Measurements from ENCODE around the gene EXOC3L4.

EXOC3L4 gene

DNA sequence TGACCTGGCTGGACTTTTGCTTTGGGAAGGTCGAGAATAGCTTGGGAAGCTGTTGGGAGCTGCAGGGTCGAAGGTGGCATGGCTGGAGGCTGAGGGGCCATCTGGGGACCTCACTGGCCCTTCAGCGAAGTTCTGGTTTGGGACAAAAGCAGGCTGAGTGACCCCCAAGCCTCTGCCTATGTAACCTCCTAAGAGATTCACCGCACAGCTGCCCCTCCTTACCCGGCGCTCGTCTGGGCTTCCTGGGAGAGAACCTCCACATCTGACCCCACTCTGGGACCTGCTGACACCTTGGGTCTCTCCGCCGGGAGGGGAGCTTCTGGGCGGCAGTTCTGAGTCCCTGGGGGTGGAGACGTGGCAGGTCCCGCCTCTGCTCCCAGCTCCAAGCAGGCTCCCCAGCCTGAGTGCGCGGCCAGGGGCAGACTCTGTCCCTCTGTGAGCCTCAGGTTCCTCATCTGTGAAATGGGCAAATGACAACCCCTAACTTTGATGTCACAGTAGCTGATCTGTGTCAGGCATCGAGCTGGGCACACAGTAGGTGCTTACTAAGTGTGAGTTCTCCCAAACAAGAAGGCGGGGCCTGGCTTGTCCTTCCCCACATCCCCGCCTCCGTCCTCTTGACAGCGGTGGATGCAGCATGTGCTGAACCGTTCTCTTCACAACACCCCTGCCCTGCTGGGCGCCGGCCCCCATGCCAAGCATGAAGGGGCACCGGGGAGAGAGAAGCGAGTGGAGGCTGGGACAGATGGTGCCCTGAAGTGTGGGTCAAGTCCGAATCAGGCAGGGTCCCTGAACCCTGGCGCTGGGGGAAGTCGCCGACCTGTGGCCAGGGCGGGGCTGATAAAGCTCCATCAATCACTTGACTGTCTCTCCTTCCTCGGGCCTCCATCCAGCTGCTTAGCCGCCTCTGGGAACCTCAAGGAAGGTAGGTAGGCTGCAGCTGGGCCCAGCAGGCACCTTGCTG is 3.8 kb downstream of the EXOC3L4 start:
- no peaks in the 10 kb centered on the region for H3K9me3 ChIP-seq (ENCODE audit: control insufficient read depth, insufficient read depth, low read depth, low read length)
- H3K4me3 ChIP-seq (ENCODE audit: low read depth, low read length) = no peak overlapping the region
- POLR2A ChIA-PET = interaction anchor here (0.6 kb wide), 1 partner anchor 66 kb away, joined by 3 read pairs; no protein-coding TSS in a partner anchor
- 0 out of 2 replicates have a peak, but pooled peaks cover 2% of the 10 kb centered on the region for H3K4me1 ChIP-seq (ENCODE audit: control insufficient read depth, insufficient read depth, low read length)
- H3K36me3 ChIP-seq (ENCODE audit: control insufficient read depth in 2 of 2, insufficient read depth in 1 of 2, low read length in 2 of 2) = no peaks in the 10 kb centered on the region
- TF ChIP-seq, protein P1, sequence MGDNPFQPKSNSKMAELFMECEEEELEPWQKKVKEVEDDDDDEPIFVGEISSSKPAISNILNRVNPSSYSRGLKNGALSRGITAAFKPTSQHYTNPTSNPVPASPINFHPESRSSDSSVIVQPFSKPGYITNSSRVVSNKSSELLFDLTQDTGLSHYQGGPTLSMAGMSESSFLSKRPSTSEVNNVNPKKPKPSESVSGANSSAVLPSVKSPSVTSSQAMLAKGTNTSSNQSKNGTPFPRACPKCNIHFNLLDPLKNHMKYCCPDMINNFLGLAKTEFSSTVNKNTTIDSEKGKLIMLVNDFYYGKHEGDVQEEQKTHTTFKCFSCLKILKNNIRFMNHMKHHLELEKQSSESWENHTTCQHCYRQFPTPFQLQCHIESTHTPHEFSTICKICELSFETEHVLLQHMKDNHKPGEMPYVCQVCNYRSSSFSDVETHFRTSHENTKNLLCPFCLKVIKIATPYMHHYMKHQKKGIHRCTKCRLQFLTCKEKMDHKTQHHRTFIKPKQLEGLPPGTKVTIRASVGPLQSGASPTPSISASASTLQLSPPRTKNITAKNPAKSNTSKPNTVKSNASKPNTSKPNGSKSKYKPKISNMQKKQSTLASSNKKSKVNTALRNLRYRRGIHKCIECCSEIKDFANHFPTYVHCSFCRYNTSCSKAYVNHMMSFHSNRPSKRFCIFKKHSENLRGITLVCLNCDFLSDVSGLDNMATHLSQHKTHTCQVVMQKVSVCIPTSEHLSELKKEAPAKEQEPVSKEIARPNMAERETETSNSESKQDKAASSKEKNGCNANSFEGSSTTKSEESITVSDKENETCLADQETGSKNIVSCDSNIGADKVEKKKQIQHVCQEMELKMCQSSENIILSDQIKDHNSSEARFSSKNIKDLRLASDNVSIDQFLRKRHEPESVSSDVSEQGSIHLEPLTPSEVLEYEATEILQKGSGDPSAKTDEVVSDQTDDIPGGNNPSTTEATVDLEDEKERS (tag by site-specific recombination; IDR thresholded peaks at IDR 0.05) = no peak
- peak; percentile 80 for TF ChIP-seq PRDM10 (tag by site-specific recombination; IDR thresholded peaks at IDR 0.05)
- no peak overlapping the region for H3K27ac ChIP-seq (ENCODE audit: extremely low read depth, low read depth, low read length)
- CTCF ChIA-PET = interaction anchor here (0.5 to 0.9 kb wide), 3 partner anchors 62 to 198 kb away, joined by 3 to 4 read pairs (median 4); no protein-coding TSS in a partner anchor

DNA sequence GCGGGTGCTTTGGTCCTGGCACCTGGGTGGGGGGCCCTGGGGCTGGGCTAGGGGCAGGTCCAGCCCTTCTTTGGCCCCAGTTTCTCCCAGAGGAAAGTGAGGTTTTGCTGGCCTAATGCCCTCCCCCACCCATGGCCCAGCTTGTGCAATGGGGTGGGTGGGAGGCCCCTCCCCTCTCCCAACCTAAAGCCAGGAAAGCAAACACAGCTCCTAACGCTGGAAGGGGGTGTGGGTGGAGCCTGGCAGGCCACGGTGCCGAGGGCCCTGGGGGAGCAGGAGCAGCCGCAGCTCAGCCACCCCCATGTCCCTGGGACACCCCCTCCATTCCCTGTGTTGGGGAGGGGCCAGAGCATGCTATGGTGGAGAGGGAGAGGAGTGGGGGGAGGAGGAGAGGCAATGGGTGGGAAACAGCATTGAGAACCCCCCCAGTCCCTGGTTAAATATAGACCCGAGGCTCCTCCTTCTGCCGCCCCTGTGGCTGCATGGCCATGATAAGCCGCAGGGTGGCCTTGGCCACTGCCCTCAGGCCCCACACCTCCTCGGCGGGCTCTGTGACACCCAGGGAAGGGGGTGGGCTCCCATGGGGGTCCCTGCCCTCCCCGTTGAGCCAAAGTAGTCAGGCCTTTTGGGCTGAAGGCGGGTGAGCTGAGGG is 4.7 kb downstream of the EXOC3L4 start:
- Histone ChIP-seq H3K9me3 (ENCODE audit: control insufficient read depth, insufficient read depth, low read depth, low read length) (no peaks in the 10 kb centered on the region), H3K4me1 (ENCODE audit: control insufficient read depth, insufficient read depth, low read length) (0 out of 2 replicates have a peak, but pooled peaks cover 2% of the 10 kb centered on the region), H3K4me3 (ENCODE audit: low read depth, low read length) (no peak overlapping the region), H3K27ac (ENCODE audit: extremely low read depth, low read depth, low read length) (no peak overlapping the region), H3K36me3 (ENCODE audit: control insufficient read depth in 2 of 2, insufficient read depth in 1 of 2, low read length in 2 of 2) (no peaks in the 10 kb centered on the region)
- ChIA-PET POLR2A (no interaction called here), CTCF (interaction anchor here (0.9 kb wide), 1 partner anchor 86 kb away, joined by 4 read pairs; no protein-coding TSS in a partner anchor)
- no peak for TF ChIP-seq MYNN (tag by site-specific recombination; IDR thresholded peaks at IDR 0.05; ENCODE audit: borderline replicate concordance)
- TF ChIP-seq ZNF776 (tag by site-specific recombination; IDR thresholded peaks at IDR 0.05; ENCODE audit: borderline replicate concordance) = no peak
- TF ChIP-seq PRDM6 (tag by site-specific recombination; IDR thresholded peaks at IDR 0.05) = no peak
- TF ChIP-seq ZNF48 (tag by site-specific recombination; IDR thresholded peaks at IDR 0.05) = no peak
- TF ChIP-seq GLIS2 (tag by site-specific recombination; IDR thresholded peaks at IDR 0.05) = peak; percentile 42; the same call in 1 of the 2 replicates
- TF ChIP-seq ZBTB26 (tag by site-specific recombination; optimal IDR thresholded peaks at IDR 0.05) = no peak
- no peak for TF ChIP-seq ZNF544 (tag by site-specific recombination; IDR thresholded peaks at IDR 0.05)
- TF ChIP-seq, protein P2, sequence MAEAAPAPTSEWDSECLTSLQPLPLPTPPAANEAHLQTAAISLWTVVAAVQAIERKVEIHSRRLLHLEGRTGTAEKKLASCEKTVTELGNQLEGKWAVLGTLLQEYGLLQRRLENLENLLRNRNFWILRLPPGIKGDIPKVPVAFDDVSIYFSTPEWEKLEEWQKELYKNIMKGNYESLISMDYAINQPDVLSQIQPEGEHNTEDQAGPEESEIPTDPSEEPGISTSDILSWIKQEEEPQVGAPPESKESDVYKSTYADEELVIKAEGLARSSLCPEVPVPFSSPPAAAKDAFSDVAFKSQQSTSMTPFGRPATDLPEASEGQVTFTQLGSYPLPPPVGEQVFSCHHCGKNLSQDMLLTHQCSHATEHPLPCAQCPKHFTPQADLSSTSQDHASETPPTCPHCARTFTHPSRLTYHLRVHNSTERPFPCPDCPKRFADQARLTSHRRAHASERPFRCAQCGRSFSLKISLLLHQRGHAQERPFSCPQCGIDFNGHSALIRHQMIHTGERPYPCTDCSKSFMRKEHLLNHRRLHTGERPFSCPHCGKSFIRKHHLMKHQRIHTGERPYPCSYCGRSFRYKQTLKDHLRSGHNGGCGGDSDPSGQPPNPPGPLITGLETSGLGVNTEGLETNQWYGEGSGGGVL (tag by site-specific recombination; IDR thresholded peaks at IDR 0.05) = peak; percentile 84
- 0 out of 2 replicates have a peak, but pooled peaks have one; percentile 39 for TF ChIP-seq GLIS1 (tag by site-specific recombination; IDR thresholded peaks at IDR 0.05)
- TF ChIP-seq, protein P3, sequence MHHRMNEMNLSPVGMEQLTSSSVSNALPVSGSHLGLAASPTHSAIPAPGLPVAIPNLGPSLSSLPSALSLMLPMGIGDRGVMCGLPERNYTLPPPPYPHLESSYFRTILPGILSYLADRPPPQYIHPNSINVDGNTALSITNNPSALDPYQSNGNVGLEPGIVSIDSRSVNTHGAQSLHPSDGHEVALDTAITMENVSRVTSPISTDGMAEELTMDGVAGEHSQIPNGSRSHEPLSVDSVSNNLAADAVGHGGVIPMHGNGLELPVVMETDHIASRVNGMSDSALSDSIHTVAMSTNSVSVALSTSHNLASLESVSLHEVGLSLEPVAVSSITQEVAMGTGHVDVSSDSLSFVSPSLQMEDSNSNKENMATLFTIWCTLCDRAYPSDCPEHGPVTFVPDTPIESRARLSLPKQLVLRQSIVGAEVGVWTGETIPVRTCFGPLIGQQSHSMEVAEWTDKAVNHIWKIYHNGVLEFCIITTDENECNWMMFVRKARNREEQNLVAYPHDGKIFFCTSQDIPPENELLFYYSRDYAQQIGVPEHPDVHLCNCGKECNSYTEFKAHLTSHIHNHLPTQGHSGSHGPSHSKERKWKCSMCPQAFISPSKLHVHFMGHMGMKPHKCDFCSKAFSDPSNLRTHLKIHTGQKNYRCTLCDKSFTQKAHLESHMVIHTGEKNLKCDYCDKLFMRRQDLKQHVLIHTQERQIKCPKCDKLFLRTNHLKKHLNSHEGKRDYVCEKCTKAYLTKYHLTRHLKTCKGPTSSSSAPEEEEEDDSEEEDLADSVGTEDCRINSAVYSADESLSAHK (tag by site-specific recombination; IDR thresholded peaks at IDR 0.05) = no peak
- peak; percentile 33; the same call in 1 of the 2 replicates for TF ChIP-seq PATZ1 (tag by site-specific recombination; IDR thresholded peaks at IDR 0.05)
